GM19328 (cell line): ENCODE data around the gene KIAA1143.
A peak's percentile ranks its signal among the peaks of the same experiment; 100 is the strongest.

Source experiments
- ATAC-seq: cut with Tn5 transposase; IDR thresholded peaks from one replicate; pipeline ENCODE4 v1.9.1; 2021; ENCODE audit warnings: mild to moderate bottlenecking, moderate library complexity; ENCODE audit not compliant: unreplicated experiment

KIAA1143 gene

GRCh38 chr3:44761424-44762169, at the start of gene KIAA1143, which contains the start of gene KIF15:
KIAA1143 (minus strand) TSS chr3:44761619; CDS start chr3:44761602, 17 bp downstream.
KIF15 (plus strand) TSS chr3:44761794; CDS start chr3:44761866, 72 bp downstream.
- ATAC-seq = peak; percentile 86

- no peak for ATAC-seq
Observed at GRCh38 chr3:44805960-44806359, 44.5 kb upstream of the KIAA1143 start.

GRCh38 chr3:44803298-44803697, 41.9 kb upstream of the KIAA1143 start:
- no peak for ATAC-seq

GRCh38 chr3:44802011-44802410, 40.6 kb upstream of the KIAA1143 start:
- ATAC-seq = no peak

GRCh38 chr3:44795197-44795596, 33.8 kb upstream of the KIAA1143 start:
- ATAC-seq = no peak

- ATAC-seq = no peak
Observed at GRCh38 chr3:44782891-44783290, 21.5 kb upstream of the KIAA1143 start.

GRCh38 chr3:44772099-44772442, 10.7 kb upstream of the KIAA1143 start:
- no peak for ATAC-seq

- no peak for ATAC-seq
Observed at GRCh38 chr3:44771424-44772098, 10.1 kb upstream of the KIAA1143 start.

- ATAC-seq = no peak
Observed at GRCh38 chr3:44764248-44764647, 2.8 kb upstream of the KIAA1143 start.

GRCh38 chr3:44762690-44763089, 1.3 kb upstream of the KIAA1143 start:
- ATAC-seq = no peak

GRCh38 chr3:44762170-44762677, 805 bp upstream of the KIAA1143 start:
- ATAC-seq = no peak

- ATAC-seq = no peak
Observed at GRCh38 chr3:44761101-44761423, 357 bp downstream of the KIAA1143 start.

GRCh38 chr3:44734646-44735168, 26.7 kb downstream of the KIAA1143 start:
- no peak for ATAC-seq

- ATAC-seq = no peak
Observed at GRCh38 chr3:44729384-44729910, 32.0 kb downstream of the KIAA1143 start, which contains the start of gene ZNF501. ZNF501 (plus strand) TSS chr3:44729635; CDS start chr3:44734422, 4,787 bp downstream.

- no peak for ATAC-seq
Observed at GRCh38 chr3:44722103-44722401, 39.4 kb downstream of the KIAA1143 start.

- no peak for ATAC-seq
Observed at GRCh38 chr3:44721231-44722102, 40.0 kb downstream of the KIAA1143 start.

- ATAC-seq = no peak
Observed at GRCh38 chr3:44712455-44713075, 48.9 kb downstream of the KIAA1143 start, which contains the start of gene ZNF502. ZNF502 (plus strand) TSS chr3:44712660; CDS start chr3:44720262, 7,602 bp downstream.
